HG02588 (cell line): ENCODE results near the gene TIMM9.
"Not testable (repeated sequence)": the region's sequence is repeated elsewhere in the genome, so short reads cannot be mapped to it uniquely, and the experiment has no call there.

Experiments
- ATAC-seq: cut with Tn5 transposase; IDR thresholded peaks from one replicate; pipeline ENCODE4 v1.9.1; 2021; ENCODE audit warnings: mild to moderate bottlenecking, moderate library complexity; ENCODE audit not compliant: unreplicated experiment

The TIMM9 gene

DNA sequence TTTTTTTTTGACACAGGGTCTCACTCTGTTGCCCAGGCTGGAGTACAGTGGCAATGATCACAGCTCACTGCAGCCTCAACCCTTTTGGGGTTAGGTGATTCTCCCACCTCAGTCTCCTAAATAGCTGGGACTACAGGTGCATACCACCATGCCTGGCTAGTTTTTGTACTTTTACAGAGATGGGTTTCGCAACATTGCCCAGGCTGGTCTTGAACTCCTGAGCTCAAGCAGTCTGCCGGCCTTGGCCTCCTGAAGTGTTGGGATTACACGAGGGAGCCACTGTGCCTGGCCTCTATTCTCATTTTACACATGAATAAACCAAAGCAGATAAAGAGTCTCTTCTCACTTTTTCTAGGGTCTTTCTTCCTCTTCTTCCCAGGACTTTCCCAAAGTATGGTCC lies 28.4 kb downstream of the TIMM9 start:
- no peak for ATAC-seq

DNA sequence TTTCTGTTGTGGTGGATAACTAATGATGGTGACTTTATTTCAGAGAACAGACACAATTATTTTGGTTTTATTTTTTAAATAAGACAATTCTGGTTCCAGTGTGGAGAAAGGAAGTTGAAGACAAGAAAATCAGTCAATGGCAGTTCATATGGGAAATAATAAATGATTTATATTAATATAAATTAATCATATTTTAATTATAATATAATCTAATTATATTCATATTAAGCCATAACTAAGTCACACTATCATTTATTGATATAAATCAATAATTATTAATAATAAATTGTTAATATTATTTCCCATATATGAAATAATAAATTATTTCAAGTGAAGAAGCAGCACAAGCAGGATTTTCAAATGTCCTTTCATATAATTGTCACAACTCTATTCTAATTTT lies 28.8 kb downstream of the TIMM9 start:
- no peak for ATAC-seq

DNA sequence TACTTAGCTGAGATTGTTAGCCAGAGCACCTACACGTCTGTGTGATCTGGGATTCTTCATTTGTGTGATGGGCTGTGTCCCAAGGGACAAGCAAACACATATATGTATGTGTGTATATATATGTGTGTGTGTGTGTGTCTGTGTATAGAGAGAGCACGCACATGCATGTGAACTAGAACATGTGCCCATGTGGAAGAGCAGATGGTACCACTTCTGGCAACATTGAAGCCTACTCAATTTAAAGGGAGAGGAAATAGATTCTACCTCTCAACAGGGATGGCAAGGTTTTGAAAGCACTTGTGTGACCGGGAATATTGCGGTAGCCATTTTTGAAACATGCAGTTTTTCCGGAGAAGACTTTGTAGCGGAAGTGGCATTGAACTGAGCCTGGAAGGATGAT lies 30.2 kb downstream of the TIMM9 start:
- ATAC-seq: no peak

DNA sequence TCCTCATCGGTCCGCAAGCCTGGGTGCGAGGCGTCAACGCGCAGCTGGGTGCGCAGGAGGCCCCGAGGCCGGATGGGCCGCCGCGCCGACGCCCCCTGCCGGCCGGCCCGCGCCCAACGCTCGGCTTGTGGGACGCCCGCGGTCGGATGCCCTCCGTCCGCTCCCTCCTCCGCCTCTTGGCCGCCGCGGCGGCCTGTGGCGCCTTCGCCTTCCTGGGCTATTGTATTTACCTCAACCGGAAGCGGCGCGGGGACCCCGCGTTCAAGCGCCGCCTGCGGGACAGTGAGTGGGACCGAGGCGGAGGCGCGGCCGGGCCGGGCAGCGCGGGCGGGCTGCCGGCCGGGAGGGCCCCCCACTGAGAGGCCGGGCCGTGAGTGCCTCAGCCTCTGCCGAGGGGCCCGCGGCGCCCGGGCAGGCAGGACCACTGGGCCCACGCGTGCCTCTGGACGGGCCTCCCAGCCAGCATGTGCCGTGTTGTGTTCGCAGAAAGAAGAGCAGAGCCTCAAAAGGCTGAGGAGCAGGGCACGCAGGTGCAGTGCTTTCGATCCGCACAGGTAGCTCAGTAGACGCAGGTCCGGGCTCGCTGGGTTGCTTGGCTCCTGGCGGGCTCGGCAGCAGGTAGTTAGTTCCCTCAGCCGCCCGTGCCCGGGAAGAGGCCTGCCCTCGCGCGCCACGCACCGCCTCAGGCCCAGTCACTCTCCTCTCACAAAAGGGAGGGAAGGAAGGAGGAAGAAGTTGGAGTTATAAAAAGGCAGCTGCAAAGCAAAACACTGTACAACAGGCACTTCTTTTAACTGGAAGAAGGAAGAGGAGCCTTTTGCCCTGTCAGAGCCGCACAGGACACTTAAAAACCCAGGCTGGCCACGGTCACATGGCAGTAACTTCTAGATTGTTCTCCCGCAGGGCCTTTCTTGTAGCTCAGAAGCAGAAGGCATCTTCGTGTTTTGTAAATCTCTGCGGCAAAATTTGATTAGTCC lies 31.2 kb downstream of the TIMM9 start, which contains the start of gene TOMM20L:
Gene TOMM20L, plus strand, starts transcription at position 119 of the 977 bp plus-strand sequence. Its CDS starts 28 bp downstream, at position 147.
- ATAC-seq: peak; percentile 93

DNA sequence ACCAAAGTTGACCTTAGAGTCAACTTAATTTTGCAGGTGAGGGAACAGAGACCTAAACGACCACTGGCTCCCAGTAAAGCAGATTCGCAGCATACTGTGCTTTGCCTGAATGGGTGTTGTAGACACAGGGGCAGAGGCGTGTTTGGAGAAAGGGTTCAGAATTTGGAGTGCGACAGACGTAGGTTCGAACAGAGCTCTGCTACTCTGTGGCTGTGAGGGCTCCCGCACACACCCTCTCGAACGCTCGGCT lies 31.8 kb downstream of the TIMM9 start:
- ATAC-seq: no peak

DNA sequence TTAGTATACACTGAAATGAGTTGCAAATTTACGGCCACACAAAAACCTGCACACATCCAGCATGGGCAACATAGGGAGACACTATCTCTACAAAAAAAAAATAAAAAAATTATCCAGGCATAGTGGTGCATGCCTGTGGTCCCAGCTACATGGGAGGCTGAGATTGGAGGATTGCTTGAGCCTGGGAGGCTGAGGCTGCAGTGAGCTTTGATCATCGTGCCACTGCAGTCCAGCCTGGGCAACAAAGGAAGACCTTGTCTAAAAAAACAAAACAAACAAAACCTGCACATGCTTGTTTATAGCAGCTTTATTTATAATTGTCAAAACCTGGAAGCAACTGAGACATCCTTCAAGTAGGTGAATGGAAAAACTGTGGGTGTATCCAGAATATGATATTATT lies 36.5 kb downstream of the TIMM9 start:
- ATAC-seq: no peak

DNA sequence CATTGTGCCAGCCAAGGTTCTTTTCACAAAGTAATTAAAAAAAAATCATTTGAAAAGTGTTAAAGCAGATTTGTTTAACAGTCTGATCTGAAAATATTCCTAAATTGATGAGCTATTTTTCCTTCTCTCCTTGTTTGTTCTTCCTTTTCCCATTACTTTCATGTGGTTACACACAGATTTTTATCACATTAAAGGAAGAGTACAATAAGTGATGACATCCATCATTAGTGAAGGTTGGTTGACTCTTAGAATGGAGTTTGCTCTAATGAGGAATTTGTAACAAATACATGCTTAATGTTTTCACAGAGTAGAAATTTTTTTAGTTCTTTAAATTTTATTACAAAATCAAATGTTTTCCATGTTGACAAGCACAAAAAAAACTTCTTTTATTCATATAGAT lies 50.5 kb downstream of the TIMM9 start:
- no peak for ATAC-seq

DNA sequence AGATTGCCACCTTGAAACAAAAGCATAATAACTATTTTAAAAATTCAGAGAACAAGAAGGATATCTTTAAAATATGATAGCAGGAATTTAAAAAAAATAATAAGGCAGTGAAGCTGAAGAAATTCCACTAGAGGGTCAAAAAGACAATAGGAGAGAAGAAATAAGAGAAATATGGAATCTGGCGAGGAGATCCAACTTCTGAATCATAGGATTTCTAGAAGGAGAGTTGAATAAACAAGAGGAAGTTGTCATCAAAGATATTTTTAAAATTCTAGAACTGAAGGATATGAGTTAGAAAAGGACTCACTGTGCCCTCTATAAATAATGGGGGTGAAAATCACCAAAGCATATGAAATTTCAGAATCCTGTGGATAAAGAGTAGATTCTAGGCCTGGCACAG lies 58.4 kb downstream of the TIMM9 start:
- no peak for ATAC-seq

DNA sequence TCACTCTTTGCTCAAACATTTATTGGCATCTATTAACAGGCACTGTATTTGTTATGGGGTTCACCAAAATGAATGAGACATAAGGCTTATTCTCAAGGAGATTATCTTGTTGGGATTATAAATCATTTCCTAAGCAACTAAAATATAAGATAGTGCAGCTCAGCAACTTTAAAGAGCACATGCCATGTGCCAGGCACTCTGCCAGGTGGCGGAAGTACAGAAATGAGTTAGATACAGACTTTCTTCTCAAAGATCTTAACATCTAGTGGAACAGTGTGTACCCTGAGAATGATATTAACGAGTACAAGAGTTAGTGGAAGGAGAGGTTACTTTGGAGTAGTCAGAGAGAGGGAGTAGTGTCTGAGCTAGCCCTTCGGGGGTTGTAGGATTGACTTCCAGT lies 60.0 kb downstream of the TIMM9 start:
- no peak for ATAC-seq

DNA sequence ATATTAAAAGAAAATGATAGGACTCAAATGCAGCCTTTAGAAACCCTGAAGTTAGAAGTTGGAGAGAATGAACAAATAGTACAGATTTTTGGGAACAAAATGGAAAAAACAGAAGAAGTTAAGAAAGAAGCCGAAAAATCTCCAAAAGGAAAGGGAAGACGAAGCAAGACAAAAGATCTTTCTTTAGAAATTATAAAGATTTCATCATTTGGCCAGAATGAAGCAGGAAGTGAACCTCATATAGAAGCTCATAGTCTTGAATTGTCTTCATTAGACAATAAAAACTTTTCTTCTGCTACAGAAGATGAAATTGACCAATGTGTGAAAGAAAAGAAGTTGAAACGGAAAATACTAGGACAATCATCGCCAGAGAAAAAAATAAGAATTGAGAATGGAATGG lies 63.0 kb downstream of the TIMM9 start:
- ATAC-seq: no peak

DNA sequence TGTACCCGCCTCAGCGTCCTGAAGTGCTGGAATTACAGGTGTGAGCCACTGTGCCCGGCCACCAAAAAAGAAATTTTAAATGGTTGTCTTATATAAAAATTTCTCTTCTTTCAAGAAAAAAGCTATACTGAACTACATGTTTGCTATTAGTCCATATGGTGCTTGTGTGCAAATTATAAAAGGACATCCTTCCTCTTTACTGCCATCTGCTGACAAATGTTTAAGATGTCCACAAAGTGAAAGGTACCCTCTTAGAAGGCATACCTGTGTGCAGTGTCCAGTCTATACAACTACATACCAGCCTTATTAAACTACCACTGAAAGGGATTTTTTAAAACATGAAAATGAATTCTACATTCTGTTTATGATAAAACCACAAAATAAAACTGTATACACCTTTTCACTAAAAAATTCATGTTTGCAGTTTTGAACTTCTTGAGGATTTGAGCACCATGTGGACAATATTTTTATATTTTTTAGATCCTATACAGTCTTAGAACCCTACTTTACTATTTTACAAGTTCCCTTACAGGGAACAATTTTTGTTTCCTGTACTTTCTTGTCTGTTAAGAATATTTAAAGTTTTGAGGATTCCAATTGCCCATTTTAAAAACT lies 64.4 kb downstream of the TIMM9 start:
- ATAC-seq: no peak

DNA sequence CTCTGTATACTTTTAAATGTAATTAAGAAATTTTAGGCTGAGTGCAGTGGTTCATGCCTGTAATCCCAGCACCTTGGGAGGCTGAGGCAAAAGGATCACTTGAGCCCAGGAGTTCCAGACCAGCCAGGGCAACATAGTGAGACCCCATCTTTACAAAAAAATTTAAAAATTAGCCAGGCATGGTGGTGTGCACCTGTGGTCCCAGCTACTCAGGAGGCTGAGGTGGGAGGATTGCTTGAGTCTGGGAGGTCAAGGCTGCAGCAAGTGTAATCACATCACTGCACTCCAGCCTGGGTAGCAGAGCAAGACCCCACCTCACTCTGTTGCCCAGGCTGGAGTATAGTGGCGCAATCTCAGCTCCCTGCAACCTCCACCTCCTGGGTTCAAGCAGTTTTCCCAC lies 65.1 kb downstream of the TIMM9 start:
- ATAC-seq: not testable (repeated sequence)
